GM18517 (cell line): ENCODE measurements around the gene ASAP3.

Experiments
- ATAC-seq: cut with Tn5 transposase; IDR thresholded peaks from one replicate; pipeline ENCODE4 v1.9.1; 2021; ENCODE audit warnings: mild to moderate bottlenecking, moderate library complexity; ENCODE audit not compliant: unreplicated experiment

ASAP3 gene

GRCh38 chr1:23478896-23479665, 4.9 kb downstream of the ASAP3 start:
- ATAC-seq = no peak

DNA sequence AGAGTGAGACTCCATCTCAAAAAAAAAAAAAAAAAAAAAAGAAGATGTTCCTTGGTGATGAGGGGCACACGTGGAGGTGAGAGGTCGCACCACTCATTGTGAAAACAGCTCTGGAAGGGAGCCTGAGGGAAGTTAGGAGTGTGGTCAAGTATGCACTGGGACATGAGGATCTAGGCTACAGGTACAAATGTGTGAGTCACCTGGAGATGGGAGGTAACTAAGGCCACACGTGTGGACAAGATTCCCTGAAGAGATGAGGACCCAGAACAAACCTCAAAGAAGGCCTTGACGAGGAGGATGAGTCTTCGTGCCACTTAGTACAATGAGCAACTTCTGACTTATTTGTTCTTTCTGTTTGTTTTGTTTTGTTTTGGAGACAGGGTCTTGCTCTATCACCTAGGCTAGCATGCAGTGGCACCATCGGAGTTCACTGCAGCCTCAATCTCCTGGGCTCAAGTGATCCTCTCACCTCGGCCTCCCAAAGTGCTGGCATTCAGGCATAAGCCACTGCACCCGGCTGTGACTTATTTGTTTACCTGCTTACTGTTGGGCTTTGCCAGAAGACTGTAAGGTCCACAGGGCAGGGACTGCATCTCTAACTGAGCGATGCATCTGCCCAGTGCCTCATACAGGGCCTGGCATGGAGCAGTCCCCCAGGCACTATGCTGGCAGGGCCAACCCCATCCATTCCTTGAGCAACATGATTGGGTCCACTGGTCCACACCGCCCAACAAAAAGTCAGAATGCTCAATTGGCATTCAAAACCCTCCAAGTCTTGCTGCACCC, 6.4 kb downstream of the ASAP3 start:
- ATAC-seq = no peak

DNA sequence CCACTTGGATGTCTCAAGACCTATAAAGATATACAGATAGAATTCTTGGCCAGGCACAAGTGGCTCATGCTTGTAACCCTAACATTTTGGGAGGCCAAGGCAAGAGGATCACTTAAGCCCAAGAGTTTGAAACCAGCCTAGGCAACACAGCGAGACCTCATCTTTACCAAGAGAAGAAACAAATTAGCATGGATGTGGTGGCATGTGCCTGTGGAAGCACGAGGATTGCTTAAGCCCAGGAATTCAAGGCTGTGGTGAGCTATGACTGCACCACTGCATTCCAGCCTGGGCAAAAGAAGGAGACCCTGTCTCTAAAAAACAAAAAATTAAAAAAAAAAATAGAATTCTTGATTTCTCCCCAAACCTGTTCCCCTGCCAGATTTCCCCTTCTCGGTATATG, 8.3 kb downstream of the ASAP3 start:
- ATAC-seq = no peak

DNA sequence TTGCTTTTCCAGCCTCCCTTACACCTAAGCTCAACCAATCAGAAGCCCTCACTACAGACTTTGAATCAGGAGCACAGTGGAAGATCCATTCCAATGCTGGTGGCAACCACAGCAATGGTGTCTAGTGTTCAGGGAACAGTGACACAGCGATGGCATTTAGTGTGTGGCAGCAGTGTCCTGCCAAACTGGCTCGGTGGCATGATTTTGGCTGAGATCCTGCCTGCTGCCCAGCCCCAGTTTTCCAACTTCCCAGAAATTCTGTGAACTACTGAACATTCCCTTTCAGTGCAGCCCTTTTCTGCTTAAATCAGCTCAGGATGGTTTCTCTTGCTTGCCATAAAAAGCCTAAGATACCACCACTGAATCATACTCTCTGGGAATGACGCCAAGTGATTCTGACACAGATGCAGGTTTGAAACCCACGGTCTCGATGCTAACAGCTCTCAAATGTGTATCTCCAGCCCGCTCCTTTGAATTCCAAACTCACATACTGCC, 8.8 kb downstream of the ASAP3 start:
- no peak for ATAC-seq

DNA sequence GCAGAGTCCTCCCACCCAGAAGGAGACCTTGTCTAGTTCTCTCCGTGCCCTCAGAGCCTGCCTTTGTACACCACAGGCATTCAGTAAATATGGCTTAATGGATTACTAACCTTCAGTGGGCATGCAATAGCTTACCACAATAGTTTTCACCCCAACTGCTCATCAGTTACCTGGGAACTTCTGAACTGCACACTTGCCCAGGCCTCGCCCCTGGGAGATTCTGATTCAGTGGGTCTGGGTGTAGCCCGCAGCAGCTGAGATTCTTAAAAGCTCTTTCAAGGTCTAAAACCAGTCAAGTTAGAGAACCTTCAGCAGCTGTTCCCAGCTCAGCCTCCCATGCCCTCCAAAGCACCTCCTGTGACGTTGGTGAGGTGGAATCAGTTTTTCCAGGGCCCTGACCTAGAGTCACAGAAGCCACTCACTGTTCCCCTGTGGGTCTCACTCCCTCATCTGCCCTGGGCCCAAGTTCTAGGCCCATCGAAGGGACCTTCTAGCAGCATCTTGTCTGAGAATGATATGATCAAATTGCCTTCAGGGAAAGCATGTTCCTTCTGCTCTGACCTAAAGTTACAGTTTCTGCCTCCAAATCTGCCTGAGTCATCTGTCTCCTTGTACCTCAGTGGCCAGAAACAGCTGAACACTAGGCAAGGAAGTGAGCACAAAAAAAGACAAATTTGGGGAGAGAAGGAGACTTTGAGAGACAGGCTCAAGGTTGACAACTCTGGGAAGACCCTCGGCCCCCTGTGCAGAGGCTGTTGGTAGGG, 10.8 kb downstream of the ASAP3 start:
- ATAC-seq = no peak

DNA sequence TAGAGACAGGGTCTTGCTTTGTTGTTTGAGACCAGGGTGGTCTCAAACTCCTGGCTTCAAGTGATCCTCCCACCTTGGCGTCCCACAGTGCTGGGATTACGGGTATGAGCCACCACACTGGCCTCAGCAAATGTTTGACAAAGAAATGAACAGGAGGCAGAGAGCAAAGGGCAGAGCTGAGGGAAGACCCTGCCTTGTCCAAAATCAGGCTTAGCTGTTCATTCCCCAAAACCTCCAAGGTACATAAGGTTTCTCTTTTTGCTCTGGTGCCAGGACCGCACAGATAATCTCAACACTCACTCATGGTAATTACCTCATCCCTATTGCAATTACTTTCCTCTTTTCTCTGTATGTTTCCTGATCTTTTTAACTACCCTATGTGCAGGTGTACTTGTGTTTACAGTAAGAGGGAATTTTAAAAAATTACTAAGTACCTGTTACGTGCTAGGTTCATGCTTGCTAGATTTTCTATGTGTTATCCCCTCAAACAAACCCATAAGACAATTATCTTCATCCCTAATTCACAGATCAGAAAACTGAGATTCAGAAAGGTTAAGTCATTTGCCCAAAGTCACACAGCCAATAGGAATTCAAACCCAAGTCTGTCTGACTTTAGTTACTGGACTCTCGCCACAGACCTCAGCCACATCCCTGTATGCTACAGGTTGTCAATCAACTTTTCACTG, 11.5 kb downstream of the ASAP3 start:
- no peak for ATAC-seq

- no peak for ATAC-seq
Observed at GRCh38 chr1:23471473-23472075, 12.4 kb downstream of the ASAP3 start.

DNA sequence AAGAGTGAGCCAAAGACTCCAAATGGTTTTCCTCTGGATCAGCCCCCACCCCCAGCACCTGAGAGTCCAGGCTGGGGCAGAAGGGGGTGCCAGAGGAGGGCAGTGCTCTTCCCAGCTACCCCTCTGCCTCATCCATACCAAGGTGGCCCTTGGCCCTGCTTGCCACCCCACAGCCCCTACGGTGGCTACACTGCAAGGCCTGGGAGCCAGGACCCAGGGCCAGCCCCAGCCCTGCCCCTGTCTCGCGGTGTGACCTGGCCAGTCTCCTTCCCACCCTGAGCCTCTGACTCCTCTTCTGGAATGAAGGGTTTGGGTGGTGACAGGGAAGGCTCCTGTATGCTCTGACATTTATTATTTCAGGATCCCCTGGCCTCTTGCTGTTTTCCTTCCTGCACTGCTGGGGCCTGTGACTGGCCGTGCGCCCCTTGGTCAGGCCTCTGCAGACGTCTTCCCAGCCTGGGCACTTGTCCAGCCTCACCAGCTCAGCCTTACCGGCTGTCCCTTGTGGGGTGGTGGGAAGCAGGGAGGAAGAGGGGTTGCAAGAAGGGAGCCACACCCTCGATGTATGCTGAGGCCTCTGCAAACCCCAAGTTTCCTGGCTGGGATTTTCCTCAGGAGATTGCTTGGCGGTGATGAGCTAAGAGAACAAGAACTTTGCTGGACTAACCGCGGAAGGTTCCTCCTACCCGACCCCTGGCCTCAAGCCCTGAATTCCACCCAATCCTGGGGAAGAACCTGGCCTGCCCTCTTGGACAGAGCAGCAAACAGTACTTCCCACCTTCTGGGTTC, 13.5 kb downstream of the ASAP3 start:
- no peak for ATAC-seq

DNA sequence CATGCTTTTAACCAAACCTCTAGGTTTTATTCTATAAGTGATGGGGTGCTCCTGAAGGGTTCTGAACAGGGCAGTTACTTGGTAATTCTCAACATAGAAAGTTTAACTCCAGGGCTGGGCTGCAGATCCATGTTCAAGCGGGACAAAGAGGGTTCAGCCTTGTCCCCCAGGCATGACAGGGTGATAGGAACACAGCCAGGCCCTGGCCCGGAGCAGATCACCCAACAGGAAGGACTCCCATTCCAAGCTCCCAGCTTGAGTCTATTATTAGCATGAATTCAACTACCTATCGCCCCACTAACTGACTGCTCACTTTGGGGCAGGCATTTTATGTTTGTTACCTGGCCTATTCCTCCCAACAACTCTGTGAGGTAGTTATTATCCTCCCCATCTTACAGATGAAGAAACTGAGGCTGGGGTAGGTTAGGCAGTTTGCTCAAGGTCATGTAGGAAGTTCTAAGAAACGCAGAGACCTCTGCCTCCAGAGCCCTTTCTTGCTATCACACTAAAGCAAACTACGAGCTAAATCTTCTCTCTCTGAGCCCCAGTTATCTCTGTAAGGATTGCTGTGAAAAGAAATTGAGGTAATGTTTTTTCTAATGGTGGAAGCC, 14.5 kb downstream of the ASAP3 start:
- no peak for ATAC-seq

GRCh38 chr1:23466423-23466989, 17.5 kb downstream of the ASAP3 start:
- ATAC-seq = no peak

DNA sequence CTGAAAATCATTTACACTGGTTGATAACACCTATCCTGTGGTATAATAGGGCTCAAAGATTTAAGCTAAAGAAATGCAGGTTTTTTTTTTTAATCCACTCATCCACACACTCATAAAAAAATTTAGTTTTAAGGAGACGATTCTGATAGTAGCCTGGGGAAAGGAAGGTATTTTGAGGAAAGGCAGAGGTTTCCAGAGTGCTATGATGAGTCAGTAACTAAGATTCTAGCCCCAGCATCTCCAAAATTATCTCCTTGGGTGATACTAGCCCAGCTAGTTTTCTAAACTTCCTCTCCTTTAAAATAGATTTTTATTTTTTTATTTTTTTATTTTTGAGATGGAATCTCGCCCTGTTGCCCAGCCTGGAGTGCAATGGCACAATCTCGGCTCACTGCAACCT, 20.7 kb downstream of the ASAP3 start:
- ATAC-seq = no peak

- no peak for ATAC-seq
Observed at GRCh38 chr1:23462766-23463165, 21.2 kb downstream of the ASAP3 start.

DNA sequence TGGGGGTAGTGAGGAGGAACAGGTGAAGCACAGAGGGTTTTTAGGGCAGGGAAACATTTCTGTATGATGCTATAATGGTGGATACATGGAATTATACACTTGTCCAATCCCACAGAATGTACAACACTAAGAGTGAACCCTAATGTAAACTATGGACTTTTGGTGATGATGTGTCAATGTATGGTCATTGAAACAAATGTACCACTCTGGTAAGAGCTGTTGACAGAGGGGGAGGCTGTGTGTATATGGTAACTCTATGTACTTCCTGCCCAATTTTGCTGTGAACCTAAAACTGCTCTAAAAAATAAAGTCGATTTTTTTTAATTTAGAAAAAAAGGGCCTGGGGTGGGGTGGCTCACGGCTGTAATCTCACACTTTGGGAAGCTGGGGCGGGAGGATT, 22.9 kb downstream of the ASAP3 start:
- no peak for ATAC-seq

GRCh38 chr1:23460519-23460918, 23.5 kb downstream of the ASAP3 start:
- ATAC-seq = no peak

DNA sequence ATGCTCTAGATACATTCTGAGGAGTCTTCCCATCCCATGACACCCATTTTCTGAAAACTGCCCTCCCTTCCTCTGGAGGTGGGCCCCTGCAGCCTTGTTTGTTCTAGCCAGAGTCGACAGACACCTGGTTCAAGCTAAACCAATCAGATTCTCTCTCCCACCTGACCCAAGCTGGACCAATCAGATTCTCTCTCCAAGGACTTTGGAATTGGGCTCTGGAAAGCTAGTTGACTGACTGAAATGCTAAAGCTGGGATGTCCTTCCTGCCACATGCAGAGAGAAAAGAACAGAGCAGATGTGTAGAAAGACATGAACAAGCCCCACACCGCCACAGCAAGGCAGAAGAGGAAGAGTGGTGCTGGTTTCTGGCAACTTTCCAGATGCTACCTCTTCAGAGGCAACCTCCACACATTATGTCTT, 24.6 kb downstream of the ASAP3 start:
- ATAC-seq = no peak

- ATAC-seq = no peak
Observed at GRCh38 chr1:23456226-23456625, 27.8 kb downstream of the ASAP3 start.

GRCh38 chr1:23453455-23454000, 30.5 kb downstream of the ASAP3 start:
- no peak for ATAC-seq

DNA sequence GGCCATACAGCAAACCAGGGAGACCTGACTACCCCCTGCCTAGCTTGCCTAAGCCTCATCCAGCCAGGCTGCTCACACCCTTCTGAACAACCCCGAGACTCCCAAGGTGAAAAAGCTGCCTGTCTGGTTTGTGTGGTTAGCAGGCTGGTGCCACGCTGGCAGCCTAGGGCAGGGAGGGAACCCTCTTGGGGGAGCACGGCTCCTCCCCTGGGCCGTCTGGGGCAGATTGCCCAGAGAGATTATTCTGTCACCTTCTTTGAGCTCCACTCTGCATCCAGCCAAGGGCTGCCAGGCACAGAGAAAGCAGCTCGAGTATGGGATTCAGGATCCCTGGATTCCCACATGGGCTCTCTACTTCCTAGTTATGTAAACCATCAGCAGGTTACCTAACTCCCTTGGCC, 32.0 kb downstream of the ASAP3 start:
- ATAC-seq = no peak

- ATAC-seq = no peak
Observed at GRCh38 chr1:23451441-23451840, 32.5 kb downstream of the ASAP3 start.
